Measurements from ENCODE around the gene CHD1. TPM values are rescaled to one million over a fixed set of nuclear protein-coding genes. Genes with fewer than 3 reads are reported as not detected.
"Not testable (repeated sequence)": the region's sequence is repeated elsewhere in the genome, so short reads cannot be mapped to it uniquely, and the experiment has no call there.

The CHD1 gene
- 10 to 100 TPM; 23.1 to 42.0 (median 33.3) TPM for polyA plus RNA-seq (ENCODE audit: insufficient read length in 10 of 10)
- long read RNA-seq, donor 1, partial matches to known transcripts: 0 of 5 reads
- long read RNA-seq, donor 1, other reads (novel, unspliced or antisense): 0 of 5 reads
- long read RNA-seq, donor 2, partial matches to known transcripts: 0 of 5 reads
- long read RNA-seq, donor 2, other reads (novel, unspliced or antisense): 0 of 5 reads
- long read RNA-seq, donor 3: 0 reads
- long read RNA-seq, donor 4, partial matches to known transcripts: 0 of 4 reads
- long read RNA-seq, donor 4, other reads (novel, unspliced or antisense): 0 of 4 reads
- long read RNA-seq, donor 5, transcript CHD1-205 (4 exons, 724 nt): major isoform, 8 of 8 reads
- long read RNA-seq, donor 5, partial matches to known transcripts: 0 of 8 reads
- long read RNA-seq, donor 5, other reads (novel, unspliced or antisense): 0 of 8 reads
- long read RNA-seq, donor 6, partial matches to known transcripts: 0 of 4 reads
- long read RNA-seq, donor 6, other reads (novel, unspliced or antisense): 0 of 4 reads
- long read RNA-seq, donor 7, full-length matches to known transcripts: 6 of 6 reads
- long read RNA-seq, donor 7, partial matches to known transcripts: 0 of 6 reads
- long read RNA-seq, donor 7, other reads (novel, unspliced or antisense): 0 of 6 reads
- long read RNA-seq, donor 8, partial matches to known transcripts: 0 of 7 reads
- long read RNA-seq, donor 8, other reads (novel, unspliced or antisense): 0 of 7 reads
- long read RNA-seq, donor 9: 0 reads

DNA sequence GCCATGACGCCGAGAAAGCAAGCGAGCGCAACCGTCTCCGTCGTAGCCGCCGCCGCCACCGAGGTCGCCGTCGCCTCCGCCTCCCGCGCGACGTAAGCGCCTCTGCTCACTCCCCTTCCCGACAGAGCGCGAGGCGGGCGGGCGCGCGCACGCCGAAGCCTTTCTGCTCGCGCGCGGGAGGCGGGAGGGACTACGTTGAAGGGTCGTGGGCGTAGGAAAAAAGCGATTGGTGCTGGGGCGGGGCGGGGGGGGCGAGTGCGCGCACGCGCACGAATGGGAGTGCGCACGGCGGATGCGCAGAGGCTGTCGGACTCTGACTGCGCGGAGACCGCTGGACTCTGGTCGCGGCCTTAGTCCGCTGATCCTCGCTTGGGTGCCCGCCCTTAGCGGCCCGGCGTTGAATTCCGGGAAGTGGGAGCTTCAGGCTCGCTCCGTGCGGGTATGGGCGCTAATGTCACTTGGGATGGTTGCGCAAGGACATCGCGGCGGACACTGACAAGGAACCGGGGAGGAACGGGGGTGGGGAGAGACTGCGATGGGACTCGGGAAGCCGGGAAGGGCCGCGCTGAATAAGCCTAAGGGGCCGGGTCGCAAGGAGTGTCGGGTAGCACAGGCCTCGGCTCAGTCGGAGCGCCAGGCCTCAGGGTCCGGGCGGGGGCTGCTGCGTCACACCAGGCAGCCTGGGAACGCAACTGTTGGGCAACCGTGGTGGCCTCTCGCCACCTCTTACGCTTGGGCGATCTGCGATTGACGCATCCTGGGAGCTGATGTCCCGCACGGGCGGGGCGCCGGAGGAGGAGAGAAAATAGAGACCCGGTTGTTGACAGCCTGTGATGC, at the start of gene CHD1:
Gene CHD1, minus strand, starts transcription at position 135 of the 837 bp plus-strand sequence. CDS start 2,621 bp downstream, outside the sequence.
- DNase-seq: peak; percentile 98 to 99 (median 98)

GRCh38 chr5:98978528-98978927, 49.7 kb upstream of the CHD1 start:
- DNase-seq: no peak

DNA sequence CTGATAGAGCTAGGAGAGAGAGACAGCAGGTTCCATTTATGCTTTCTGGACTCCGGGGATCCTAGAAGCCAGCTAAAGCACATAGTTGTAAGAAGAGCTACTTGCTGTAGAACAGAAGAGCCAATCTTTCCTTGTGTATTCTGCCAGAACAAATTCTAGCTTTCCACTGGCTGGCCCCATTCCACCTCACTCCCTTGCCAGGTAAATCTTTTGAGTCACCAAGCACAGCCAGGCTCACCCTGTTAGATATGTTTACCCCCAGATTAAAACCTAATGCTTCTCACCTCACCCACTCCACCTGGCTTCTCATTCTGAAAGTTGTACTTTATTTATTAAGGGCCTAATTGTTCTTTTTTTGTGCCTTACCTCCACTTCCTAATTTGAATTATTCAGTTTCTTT, 48.9 kb upstream of the CHD1 start:
- peak in 2 of 3 donors; percentile 11 to 26 for DNase-seq

GRCh38 chr5:98975682-98976407, 47.0 kb upstream of the CHD1 start:
- DNase-seq: no peak

- DNase-seq: no peak
Observed at GRCh38 chr5:98975223-98975622, 46.4 kb upstream of the CHD1 start.

- DNase-seq: no peak
Observed at GRCh38 chr5:98969400-98969799, 40.6 kb upstream of the CHD1 start.

- DNase-seq: no peak
Observed at GRCh38 chr5:98968056-98968564, 39.3 kb upstream of the CHD1 start.

DNA sequence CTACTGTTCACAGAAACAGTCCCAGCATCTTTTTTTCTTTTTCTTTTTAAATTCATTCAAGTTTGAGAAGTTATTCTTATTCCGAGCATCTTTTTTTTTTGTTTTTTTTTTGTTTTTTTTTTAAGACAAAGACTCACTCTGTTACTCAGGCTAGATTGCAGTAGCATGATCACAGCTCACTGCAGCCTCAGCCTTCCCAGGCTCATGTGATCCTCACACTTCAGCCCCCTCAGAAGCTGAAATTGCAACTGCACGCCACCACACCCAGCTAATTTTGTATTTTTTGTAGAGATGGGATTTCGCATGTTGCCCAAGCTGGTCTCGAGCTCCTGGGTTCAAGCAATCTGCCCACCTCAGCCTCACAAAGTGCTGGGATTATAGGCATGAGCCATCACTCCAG, 36.4 kb upstream of the CHD1 start:
- DNase-seq: no peak

DNA sequence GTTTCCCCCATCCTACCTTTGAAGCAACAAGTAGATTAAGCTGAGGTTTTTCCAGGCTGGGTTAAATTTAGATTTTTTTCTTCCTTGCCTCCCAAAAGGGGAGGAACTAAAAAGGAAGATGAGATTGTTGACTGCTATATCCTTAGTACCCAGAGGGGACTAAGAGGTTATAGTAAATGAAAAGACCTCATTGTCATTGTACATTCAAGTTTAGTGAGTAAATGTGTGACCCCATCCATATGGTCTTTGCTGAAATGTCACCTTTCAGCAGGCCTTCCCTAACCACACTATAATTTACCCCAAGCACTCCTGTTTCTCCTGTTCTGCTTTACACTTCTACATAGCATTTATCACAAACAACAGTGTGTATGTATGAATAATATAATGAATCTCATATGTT, 35.8 kb upstream of the CHD1 start:
- DNase-seq: no peak

GRCh38 chr5:98963019-98963418, 34.2 kb upstream of the CHD1 start:
- no peak for DNase-seq

GRCh38 chr5:98962587-98962986, 33.8 kb upstream of the CHD1 start:
- no peak for DNase-seq

GRCh38 chr5:98961665-98962344, 33.0 kb upstream of the CHD1 start:
- DNase-seq: no peak

DNA sequence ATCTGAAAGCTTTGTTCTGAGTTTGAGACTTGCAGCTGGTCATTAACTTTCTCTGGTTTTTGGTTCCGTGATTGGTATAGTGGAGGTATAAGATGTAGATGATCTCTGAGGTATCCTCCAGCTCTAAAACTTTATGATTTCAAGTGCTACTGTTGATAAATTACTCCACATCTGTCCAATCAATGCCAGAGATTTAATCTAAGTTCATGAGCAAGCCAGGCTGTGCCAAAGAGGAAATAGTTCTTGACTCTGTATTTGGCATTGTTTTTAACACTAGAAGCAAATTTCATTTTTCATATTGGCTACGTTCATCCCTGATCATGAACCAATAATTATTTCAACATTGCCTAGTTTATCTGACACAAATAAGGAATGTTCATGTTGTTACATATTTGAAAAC, 28.5 kb upstream of the CHD1 start:
- no peak for DNase-seq

- DNase-seq: not testable (repeated sequence)
Observed at GRCh38 chr5:98955888-98956287, 27.1 kb upstream of the CHD1 start.

- DNase-seq: not testable (repeated sequence)
Observed at GRCh38 chr5:98955471-98955870, 26.7 kb upstream of the CHD1 start.

DNA sequence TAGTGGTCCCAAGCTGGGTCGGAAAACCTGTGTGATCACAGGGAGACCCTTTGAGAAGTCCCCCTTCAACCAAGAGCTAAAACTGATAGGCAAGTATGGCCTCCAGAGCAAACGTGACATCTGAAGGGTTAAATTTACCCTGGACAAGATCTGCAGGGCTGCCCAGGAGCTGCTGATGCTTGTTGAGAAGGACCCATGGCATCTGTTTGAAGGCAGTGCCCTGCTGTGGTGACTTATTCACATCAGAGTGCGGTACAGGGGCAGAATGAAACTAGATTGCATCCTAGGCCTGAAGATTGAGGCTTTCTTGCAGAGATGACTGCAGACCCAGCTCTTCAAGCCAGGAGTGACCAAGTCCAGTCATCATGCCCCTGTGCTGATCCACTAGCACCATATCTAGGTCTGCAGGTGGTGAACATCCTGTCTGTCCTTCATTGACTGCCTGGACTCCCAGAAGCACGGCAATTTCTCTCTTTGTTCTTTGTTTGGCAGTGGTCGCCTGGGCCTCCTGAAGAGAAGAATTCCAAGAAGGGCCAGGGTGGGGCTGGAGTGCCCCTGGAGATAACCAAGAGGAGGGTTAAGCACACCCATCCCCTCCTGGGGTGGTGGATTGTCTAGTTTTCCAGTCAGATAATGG, 25.7 kb upstream of the CHD1 start:
- DNase-seq: no peak

DNA sequence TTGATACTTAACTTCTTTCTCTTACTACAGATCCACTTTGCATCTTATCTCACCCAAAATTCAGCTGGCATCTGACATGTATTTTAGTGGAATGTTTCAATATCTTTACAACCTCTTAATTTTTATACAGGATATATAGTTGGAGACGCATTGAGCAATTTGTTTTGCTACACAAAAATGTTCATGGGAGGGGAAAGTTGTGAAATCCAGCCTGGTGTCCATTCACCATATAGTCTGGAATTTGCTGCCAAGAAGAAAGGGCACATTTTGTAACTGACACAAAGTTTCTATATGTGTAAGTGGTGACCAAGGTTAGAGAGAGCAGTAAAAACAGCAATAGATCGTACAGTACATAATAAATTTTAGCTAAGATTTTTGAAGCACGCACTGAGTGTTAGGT, 14.0 kb upstream of the CHD1 start:
- no peak for DNase-seq

DNA sequence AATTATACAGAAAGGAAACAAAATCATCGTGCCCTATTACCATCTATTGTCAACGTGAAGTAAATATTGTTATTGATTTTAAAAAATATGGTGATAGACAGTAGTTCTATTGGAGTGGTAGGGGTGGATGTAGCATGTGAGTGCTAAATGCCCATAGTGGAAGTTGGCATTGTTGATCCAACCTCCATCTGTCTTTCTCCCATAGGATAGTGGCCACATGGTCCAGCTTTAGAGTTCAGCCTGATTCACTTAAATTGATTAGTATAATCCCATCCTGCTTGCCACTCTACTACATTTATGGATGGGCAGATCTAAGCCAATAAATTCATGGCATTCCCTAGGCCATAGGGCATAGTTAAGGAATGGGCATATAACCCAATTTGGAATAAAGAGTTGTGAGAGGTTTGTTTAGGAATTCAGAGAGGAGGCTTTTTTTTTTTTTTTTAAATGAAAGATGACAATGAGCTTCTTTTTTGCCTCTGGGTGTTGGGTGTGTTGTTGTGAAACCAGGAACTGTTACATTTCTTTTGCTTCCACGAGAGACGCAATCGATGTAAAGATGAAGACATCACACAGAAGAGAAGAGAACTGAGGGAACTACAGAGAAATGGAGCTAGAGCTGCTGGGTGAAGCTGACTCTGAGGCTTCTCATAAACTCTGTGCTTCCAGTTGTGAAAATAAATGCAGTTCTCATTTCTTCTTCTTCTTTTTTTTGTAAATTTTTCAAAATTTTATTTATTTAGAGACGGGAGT, 12.5 kb upstream of the CHD1 start:
- DNase-seq: peak in 1 of 3 donors; percentile 22

DNA sequence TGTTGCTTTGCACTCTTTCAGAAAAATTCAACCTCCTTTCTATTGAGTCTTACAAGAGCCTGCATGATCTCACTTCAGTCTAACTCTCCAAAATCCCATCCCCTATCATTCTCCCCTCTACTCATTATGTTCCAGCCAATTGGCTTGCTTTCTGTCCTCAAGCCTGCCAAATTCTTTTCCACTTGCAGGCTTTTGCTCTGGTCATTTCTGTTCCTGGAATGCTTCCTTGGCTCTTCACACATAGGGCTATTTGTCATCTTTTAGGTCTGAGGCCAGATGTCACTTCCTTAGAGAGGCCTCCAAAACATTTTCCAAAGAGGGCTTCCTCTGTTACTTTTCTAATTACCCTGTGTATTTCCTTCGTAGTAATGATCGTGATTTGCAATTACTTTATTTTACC, 11.8 kb upstream of the CHD1 start:
- DNase-seq: peak; percentile 44 to 88 (median 82)
